ENCODE measurements around the gene PPARD. TPM values are rescaled to one million over a fixed set of nuclear protein-coding genes. Genes with fewer than 3 reads are reported as not detected.
"Not testable (repeated sequence)": the region's sequence is repeated elsewhere in the genome, so short reads cannot be mapped to it uniquely, and the experiment has no call there.

Gene PPARD
- total RNA-seq, 1 donor from 2014 or later, result 5.3 TPM

DNA sequence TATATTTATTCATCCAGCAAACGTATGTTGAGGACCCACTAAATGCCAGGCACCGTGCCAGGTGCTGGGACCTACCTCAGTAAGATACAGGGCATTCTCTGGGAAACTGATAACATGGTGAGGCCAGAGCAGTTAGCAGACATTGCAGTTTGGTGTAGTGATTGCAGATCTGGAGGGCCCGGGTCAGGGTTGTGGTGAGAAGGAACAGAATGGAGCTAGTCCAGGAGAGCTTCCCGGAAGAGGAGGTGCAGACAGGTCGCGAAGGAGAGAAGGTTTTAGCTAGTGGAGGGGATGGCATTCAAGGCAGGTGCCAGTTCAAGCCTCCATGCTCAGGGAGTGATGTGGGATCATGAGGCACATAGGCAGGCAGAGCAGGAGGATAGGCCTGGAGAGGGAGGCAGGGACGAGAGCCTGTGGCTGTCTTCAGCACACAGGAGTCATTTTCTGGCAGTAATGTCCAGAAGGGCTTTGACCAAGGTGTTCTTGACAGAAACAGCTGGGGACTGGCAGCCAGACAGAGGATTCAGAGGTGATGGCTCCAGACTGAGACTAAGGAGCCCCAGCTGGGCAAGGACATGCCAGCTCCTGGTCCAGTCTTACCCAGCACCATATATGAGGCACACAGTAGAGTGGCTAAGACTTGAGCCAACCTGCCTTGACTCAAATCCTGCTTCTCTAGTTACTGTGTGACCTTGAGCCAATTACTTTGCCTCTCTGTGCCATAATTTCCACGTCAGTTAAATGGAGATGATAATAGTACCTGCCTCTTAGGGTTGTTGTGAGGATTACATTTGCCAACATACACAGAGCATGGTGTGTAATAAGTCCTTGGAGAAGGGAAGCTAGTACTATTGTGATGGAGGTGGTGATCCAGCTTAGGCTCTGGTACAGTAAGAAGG is 61.4 kb downstream of the PPARD start:
- no peak for DNase-seq (ENCODE audit: low spot score)

DNA sequence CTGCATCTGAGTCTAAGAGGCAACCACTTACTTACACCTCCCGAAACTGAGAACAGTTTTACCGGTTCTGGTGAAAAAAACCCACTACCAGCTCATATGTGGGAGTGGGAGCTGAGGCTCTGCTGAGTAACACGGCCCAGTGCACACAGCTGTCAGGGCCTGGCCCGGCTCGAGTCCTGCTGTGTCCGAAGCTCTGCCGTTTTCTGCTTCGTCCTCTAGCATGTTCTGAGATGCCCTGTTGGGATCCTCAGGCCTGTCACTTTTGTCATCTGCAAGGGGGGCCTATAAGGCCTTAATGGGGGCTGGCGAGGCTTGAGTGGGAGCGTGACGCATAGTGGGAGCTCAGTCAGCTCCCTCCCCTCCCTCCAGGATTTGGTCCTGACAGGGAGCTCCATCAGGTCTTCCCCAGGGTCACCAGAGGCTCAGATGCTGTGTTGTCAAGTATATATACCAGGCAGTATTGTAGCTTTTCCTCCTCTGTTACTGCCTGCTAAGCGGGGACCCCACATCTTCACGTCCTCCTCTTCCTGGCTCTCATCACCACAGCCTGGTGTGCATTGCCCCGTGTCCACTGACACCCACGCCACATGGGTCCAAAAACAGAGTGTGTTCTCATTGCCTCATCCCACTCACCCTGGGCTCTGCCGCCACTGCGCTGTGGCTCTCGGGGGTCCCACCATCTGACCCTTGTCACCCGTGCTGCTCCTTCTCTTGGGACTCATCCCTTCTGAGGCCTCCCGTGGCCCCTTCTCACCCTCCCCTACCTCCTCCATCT is 64.5 kb downstream of the PPARD start:
- no peak for DNase-seq (ENCODE audit: low spot score)

DNA sequence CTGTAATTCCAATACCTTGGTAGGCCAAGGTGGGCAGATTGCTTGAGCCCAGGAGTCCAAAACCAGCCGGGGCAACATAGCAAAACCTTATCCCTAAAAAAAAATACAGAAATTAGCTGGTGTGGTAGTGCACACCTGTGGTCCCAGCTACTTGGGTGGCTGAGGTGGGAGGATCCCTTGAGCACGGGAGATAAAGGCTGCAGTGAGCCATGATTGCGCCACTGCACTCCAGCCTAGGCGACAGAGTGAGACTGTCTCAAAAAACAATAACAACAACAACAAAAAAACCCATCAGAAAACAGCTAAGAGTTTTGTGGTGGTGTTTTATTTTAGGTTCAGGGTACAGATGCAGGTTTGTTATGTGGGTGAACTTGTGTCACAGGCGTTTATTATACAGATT is 66.9 kb downstream of the PPARD start:
- no peak for DNase-seq (ENCODE audit: low spot score)

DNA sequence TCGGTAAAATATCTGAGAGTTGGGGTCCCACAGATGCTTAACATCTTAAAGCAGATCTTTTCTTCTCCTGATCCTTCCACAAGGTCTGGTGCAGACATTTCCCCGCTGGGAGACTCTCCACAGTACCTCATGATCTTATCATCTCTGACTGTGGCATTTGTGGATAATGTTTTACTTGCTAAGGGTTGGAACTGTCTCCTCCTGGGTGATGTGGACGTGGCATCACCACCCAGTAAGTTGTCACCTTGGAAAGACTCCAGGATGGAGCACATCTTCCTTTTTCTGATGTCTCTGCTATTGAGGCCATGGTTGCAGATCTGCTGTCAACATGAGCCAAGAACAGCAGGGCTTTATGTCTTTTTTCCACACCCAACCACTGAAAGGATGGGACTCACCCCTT is 67.8 kb downstream of the PPARD start:
- no peak for DNase-seq (ENCODE audit: low spot score)

DNA sequence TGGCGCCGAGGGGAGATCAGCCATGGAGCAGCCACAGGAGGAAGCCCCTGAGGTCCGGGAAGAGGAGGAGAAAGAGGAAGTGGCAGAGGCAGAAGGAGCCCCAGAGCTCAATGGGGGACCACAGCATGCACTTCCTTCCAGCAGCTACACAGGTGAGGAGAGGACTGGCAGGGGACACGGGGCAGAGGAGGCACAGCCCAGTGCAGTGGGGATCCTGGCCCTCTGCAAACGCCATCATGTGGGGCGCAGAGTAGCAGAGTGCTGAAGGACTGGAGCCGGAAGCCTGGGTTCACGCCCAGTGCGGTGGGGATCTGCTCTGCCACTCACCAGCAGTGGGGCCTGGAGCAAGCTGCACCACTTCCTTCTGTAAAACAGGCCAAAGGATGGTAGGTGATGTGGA is 68.7 kb downstream of the PPARD start:
- no peak for DNase-seq (ENCODE audit: low spot score)

DNA sequence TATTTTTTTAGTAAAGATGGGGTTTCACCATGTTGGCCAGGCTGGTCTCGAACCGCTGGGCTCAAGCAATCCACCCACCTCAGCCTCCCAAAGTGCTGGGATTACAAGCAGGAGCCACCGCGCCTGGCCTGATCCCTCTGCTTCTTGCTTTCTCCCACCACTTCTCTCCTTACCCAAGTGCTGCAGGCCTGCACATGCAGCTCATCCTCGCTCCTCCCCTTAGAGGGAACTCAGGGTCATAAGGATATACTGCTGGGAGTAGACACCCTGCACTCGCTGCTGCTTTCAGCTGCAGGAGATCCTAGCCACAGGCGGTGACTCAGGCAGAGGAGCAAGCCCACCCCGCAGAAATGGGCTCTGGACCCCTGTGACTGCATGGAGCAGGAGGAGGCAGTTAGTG is 69.7 kb downstream of the PPARD start:
- no peak for DNase-seq (ENCODE audit: low spot score)

DNA sequence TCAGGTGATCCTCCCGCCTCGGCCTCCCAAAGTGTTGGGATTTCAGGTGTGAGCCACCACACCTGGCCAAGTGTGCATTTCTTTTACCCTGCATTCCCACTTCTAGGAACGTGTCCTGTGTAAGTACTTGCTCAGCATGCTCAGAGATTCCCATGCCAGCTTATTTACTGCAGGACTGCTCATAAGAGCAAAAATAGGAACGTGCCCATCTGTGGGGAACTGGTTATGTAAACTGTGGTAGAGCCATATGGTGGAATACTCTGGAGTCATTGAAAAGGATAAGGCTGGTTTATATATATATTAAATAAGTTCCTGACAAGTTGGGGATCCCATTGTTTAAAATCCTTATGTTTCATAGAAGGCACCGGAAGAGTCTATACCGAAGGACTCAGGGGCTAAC is 71.6 kb downstream of the PPARD start:
- DNase-seq (ENCODE audit: low spot score), result no peak

DNA sequence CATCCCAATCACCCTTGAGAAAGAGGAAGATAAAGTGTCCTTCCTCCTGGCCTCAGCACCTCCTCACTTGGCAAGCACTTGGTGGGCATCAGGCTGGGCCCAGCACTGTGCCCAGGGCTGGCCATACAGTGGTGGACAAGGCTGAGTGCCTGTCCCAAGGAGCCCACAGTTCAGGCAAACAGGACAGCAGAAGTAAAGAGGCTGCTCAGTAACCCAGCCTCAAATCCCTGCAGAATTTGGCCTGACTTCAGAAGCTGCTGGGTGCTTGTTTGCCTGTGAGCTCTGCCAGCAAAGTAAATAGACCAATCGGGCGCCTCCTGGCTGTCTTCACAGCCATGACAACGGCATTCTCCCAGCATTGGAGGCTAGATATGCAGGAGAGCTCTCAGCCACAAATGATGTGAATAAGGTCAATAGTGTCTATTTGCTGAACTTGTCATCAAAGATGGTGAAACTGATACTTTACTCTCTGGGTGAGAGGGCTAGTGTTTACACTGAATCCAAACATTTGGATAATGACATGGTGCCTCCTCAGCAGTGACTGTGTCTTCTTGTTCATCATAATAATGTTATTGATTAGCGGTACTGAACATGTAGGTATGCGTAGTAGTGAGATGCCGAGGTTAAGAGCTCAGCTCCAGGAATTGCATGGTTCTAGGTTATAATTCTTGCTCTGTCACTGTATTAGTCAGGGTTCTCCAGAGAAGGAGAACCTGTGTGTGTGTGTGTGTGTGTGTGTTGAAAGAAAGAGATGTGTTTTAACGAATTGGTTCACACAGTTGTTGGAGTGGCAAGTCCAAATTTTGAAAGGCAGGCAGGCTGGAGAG is 72.9 kb downstream of the PPARD start:
- peak; percentile 91 for DNase-seq (ENCODE audit: low spot score)

DNA sequence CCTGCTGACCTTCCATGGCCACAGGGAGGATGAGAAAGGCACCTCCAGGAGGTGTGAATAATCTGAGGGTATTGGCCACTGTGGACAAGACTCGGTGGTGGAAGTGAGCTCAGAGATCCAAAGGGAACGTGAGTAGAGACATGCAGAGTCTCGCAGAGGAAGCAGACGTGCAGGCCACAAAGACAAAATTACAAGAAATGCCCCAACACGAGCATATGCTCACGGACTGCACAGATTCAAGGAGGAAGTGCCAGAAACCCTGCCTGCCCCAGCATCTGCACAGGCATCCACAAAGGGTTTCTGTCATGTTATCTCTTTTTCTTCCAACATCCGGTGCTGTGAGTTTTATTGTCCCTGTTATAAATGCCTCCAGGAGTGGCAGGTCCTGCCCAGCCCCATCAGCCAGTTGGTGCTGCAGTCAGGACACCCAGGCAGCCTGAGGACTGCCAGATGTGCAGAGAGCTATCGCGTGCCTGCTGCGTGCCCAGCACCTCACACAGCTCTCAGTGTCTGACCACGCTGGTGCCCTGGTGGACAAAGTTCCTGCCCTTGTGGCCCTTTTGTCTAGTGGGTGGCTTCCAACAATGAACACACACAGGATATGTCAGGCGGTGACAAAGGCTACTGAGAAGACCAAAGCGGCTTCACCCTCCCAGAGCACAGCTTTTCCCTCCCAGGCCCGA is 75.8 kb downstream of the PPARD start:
- peak; percentile 12 for DNase-seq (ENCODE audit: low spot score)

DNA sequence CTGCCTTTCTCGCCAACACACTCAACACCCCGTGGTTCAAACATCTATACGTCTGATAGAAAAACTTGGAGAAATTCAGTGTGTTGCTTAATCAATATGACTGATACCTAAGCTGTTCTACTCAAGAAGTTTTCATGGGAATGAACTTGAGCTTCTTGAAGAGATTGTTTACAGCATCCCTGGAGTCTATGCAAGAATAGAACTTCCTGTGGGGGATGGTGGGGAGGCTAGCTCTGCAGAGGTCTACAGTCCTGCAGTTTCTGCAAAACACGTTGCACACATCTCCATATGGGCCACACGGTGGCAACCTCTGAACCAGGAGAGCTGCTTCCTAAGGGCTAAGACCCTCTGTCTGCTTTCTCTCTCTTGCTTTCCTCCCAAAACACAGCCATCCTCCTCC is 77.1 kb downstream of the PPARD start:
- DNase-seq (ENCODE audit: low spot score), result peak; percentile 30

DNA sequence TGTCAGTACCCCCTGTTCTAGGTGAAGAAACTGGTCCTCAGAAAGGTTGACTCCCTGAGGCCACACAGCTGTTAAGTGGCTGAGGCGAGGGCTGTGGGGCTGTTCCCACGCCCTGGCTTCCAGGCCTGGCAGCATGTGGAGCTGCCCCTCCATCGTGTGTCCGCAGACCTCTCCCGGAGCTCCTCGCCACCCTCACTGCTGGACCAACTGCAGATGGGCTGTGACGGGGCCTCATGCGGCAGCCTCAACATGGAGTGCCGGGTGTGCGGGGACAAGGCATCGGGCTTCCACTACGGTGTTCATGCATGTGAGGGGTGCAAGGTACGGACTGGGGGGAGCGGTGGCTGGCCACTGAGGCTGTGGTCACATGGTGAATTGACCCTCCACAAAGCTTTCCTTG is 77.6 kb downstream of the PPARD start:
- no peak for DNase-seq (ENCODE audit: low spot score)

DNA sequence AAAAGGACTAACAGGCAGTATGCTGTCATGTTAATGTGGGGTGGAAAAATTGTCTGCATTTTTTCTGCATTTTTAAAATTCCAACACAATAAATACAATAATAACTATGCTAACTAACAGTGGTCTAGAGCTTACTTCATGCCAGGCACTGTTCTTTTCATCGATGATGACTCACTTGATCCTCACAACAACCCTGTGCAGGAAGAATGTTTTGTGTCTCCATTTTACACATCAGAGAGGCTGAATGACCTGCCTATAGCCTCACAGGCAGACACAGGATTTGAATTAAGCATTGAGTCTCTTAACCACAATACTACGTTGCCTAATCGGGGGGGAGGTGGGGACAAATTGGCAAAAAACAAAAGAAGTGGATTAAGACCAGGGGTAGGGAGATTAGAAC is 82.9 kb downstream of the PPARD start:
- DNase-seq (ENCODE audit: low spot score), result peak; percentile 31

DNA sequence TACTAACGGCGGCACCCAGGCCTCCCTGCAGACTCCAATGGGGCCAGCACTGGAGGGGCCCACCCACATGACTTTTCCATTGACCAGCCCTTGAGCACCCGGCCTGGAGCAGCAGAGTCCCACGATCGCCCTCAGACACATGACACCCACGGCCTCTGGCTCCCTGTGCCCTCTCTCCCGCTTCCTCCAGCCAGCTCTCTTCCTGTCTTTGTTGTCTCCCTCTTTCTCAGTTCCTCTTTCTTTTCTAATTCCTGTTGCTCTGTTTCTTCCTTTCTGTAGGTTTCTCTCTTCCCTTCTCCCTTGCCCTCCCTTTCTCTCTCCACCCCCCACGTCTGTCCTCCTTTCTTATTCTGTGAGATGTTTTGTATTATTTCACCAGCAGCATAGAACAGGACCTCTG is 83.7 kb downstream of the PPARD start:
- DNase-seq (ENCODE audit: low spot score), result peak; percentile 14

DNA sequence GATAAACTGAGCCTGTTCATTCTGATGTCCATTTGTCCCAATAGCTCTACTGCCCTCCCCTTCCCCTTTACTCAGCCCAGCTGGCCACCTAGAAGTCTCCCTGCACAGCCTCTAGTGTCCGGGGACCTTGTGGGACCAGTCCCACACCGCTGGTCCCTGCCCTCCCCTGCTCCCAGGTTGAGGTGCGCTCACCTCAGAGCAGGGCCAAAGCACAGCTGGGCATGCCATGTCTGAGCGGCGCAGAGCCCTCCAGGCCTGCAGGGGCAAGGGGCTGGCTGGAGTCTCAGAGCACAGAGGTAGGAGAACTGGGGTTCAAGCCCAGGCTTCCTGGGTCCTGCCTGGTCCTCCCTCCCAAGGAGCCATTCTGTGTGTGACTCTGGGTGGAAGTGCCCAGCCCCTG is 85.1 kb downstream of the PPARD start:
- no peak for DNase-seq (ENCODE audit: low spot score)

DNA sequence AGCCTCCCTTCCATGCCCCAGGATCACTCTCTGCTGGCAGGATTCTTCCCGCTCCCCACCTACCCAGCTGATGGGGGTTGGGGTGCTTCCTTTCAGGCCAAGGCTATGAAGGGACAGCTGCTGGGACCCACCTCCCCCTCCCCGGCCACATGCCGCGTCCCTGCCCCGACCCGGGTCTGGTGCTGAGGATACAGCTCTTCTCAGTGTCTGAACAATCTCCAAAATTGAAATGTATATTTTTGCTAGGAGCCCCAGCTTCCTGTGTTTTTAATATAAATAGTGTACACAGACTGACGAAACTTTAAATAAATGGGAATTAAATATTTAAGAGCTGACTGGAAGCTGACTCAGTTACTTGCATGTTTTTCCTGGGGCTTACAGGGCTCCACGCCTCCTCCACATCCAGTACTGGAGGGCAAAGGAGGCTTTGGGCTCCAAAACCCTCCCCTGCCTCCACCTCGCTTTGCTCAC is 85.5 kb downstream of the PPARD start:
- no peak for DNase-seq (ENCODE audit: low spot score)

DNA sequence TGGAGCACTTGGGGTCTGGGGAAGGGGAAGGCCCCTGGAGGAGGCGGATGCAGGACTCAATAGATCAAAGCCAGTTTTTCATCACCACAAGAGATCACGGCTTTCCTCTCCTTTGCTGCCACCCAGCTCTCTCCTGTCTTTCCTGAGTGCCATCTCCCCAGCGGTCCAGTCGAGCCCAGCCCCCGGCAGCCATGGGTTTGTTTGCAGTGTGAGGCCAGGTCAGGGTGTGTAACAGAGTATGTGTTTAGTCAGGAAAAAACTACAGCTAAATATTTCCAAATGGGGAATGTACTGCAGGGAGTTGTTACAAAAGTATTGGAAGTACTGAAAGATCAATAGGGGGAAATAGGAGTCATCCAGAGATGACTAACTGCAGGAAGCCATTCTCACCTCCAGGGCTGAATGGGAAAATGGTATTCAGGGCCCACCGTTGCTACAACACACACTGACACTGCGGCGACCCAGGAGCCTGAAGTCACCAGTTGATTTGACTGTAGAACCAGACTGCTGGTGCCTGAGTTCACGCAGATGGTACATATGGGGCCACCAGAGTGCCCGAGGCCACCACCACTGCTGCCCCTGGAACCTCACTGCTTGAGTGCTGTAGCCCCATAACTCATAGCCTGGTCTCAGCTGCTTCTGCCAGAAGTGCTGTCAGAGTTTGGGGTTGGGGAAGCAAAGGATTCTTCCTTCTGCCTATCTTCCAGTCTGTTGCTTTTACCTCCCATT is 86.2 kb downstream of the PPARD start:
- no peak for DNase-seq (ENCODE audit: low spot score)

DNA sequence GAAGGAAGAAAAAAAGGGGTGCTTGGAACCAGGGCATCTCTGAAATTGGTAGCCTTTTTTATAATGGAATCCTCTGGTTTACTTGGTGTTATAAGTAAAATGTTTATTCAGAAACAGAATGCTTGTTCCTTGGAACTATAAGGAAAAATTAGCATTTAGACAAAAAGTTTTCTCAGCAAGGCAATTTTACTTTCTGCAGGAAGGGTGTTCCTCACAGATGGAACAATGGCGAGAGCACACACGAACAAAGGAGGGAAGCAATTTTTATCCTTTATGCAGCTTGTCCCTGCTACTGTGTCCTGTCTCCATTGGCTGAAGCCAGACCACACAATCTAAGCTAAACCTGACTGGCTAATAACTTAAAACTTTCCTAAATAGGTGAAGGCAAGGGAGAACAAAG is 87.1 kb downstream of the PPARD start:
- no peak for DNase-seq (ENCODE audit: low spot score)

DNA sequence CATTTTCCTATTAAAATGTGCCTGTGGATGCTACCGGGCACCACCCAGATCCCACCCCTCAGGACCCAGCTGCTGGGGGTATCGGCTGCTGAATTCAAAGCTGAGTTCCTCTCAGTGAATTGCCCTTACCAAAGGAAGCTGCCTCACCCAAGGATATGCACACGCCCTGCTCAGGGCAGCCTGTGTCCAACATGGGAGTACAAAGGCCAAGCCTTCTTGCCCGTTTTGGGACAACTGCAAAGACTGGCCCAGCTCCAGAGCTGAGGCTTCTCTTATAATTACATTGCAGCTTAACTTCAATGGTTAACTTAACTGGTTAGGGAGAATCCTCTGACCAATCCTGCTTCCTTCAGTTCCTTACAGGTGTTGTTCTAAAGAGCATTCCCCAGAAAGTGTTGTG is 89.9 kb downstream of the PPARD start:
- no peak for DNase-seq (ENCODE audit: low spot score)

DNA sequence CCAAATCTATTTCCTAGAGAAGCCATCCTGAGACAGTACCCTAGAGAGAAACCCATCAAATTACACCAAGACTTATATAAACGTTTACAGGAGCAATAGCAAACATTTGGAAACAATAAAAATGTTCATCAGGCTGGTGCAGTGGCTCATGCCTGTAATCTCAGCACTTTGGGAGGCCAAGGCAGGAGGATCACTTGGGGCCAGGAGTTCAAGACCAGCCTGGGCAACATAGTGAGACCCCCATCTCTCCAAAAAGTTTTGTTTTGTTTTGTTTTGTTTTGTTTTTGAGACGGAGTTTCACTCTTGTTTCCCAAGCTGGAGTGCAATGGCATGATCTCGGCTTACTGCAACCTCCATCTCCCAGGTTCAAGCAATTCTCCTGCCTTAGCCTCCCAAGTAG is 90.3 kb downstream of the PPARD start:
- DNase-seq (ENCODE audit: low spot score), result not testable (repeated sequence)

DNA sequence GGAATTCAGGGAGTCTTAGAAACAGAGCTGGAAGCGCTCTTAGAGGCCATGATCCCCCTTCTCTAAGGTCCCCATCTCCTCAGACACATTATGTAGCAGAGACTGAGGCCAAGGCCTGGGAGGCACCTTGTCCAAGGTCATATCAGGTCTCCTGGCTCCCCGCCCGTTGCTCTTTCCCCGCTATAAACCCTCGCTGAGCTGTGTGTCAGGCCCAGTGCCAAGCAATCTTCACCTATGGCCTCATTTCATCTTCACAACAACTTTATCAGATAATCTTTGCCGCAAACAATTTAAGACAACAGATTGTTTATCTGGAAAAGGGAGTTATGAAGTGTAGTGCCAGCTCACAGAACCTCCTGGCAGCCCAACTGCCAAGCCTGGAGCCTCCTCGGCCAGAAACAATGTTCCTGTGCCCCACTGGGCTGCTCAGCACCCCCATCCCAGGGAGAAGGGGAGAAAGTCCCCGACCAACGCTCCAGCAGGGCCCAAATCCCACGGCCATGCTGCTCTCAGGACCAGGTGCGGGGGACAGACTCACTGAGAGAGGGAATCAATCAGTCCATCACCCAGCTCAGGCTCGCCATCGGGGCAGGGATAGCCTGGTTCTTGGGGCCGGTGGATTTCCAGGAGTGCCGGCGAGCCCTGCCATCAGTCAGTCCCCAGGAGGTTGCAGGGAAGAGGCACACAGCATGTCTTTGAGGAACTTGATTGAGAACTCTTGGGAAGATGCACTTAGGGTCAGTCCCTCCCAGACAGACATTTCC is 92.9 kb downstream of the PPARD start:
- DNase-seq (ENCODE audit: low spot score), result no peak

Measured in umbilical cord (tissue), 2 donors.